ENCODE results near the gene OR1K1.

The OR1K1 gene

GRCh38 chr9:122846371-122846940 is 46.5 kb downstream of the OR1K1 start:
- no peak for DNase-seq (ENCODE audit: low read depth)
- no peak overlapping the region for H3K4me3 ChIP-seq (ENCODE audit: control insufficient read depth, low read depth, low read length)
- no peak for TF ChIP-seq CTCF (IDR thresholded peaks at IDR 0.05; ENCODE audit: control insufficient read depth, insufficient read depth, low read depth, low read length, missing control alignments)

GRCh38 chr9:122848256-122848943 is 48.5 kb downstream of the OR1K1 start:
- TF ChIP-seq CTCF (IDR thresholded peaks at IDR 0.05; ENCODE audit: control insufficient read depth, insufficient read depth, low read depth, low read length, missing control alignments) = no peak
- no peak for DNase-seq (ENCODE audit: low read depth)
- H3K4me3 ChIP-seq (ENCODE audit: control insufficient read depth, low read depth, low read length) = no peak overlapping the region

Measured in AG09309 (cell line).